Neural cell (in vitro differentiated cells): ENCODE data around the gene MYO9A. TPM values are rescaled to one million over a fixed set of nuclear protein-coding genes. Genes with fewer than 3 reads are reported as not detected.

ENCODE experiments used
- H2AFZ ChIP-seq: fragments of 200-600, 300-800 bp; sonication (generic), shearing (Covaris generic); 2 replicates; pipeline ENCODE4 v1.6.0; 2014; ENCODE audit warnings: low read depth, mild to moderate bottlenecking, antibody characterized with exemption, low read length, moderate library complexity
- H3F3A ChIP-seq: fragments of 200-600 bp; shearing (Covaris generic); 2 replicates; pipeline ENCODE4 v1.6.1; 2016; ENCODE audit warnings: mild to moderate bottlenecking, moderate library complexity, mixed read lengths, antibody characterized with exemption, low read length; ENCODE audit not compliant: insufficient read depth, poor library complexity, severe bottlenecking
- H3K27ac ChIP-seq: fragments of 200-600, 300-800 bp; sonication (generic), shearing (Covaris generic); 2 replicates; pipeline ENCODE4 v1.5.1; 2014; ENCODE audit warnings: mild to moderate bottlenecking, low read length, moderate library complexity
- H3K27me3 ChIP-seq: fragments of 300-800, 200-600 bp; sonication (generic), shearing (Covaris generic); 2 replicates; pipeline ENCODE4 v1.6.0; 2014; ENCODE audit warnings: mild to moderate bottlenecking, low read depth, low read length, moderate library complexity; ENCODE audit not compliant: insufficient read depth
- H3K36me3 ChIP-seq: fragments of 300-800, 200-600 bp; sonication (generic), shearing (Covaris generic); 2 replicates; pipeline ENCODE4 v1.5.1; 2014; ENCODE audit warnings: mild to moderate bottlenecking, antibody characterized with exemption, low read length, moderate library complexity; ENCODE audit not compliant: insufficient read depth
- H3K4me2 ChIP-seq: fragments of 300-800, 200-600 bp; sonication (generic), shearing (Covaris generic); 2 replicates; pipeline ENCODE4 v1.6.0; 2014; ENCODE audit warnings: mild to moderate bottlenecking, low read length
- H3K4me3 ChIP-seq: fragments of 300-800, 200-600 bp; sonication (generic), shearing (Covaris generic); 2 replicates; pipeline ENCODE4 v1.5.1; 2014; ENCODE audit warnings: mild to moderate bottlenecking, low read length, moderate library complexity
- H3K79me2 ChIP-seq: fragments of 200-600 bp; shearing (Covaris generic); replicated peaks from 2 replicates; pipeline ENCODE4 v1.6.0; 2014; ENCODE audit warnings: mild to moderate bottlenecking, low read length, moderate library complexity; ENCODE audit not compliant: insufficient read depth
- H3K9ac ChIP-seq: fragments of 300-800, 200-600 bp; sonication (generic), shearing (Covaris generic); 2 replicates; pipeline ENCODE4 v1.6.1; 2016; ENCODE audit warnings: mild to moderate bottlenecking, low read length, mixed read lengths
- H3K9me2 ChIP-seq: fragments of 200-600 bp; shearing (Covaris generic); 2 replicates; pipeline ENCODE4 v1.6.1; 2016; ENCODE audit warnings: mild to moderate bottlenecking, low read length, mixed read lengths; ENCODE audit not compliant: insufficient read depth
- H3K9me3 ChIP-seq: fragments of 200-600, 300-800 bp; sonication (generic), shearing (Covaris generic); 2 replicates; pipeline ENCODE4 v1.6.1; 2016; ENCODE audit warnings: mild to moderate bottlenecking, mixed run types, low read length, moderate library complexity, mixed read lengths
- H4K20me1 ChIP-seq: fragments of 200-600 bp; shearing (Covaris generic); 2 replicates; pipeline ENCODE4 v1.6.1; 2016; ENCODE audit warnings: mild to moderate bottlenecking, mixed run types; ENCODE audit not compliant: insufficient read depth
- EP300 ChIP-seq: fragments of 450-650 bp; conservative IDR thresholded peaks from 2 replicates; pipeline ENCODE4 v1.6.1; 2014; ENCODE audit warnings: antibody characterized with exemption, mild to moderate bottlenecking, moderate library complexity; ENCODE audit not compliant: poor library complexity, severe bottlenecking
- EZH2 ChIP-seq: fragments of 200-600, 300-800 bp; shearing (Covaris generic), sonication (generic); IDR thresholded peaks from 2 replicates; pipeline ENCODE4 v1.6.1; 2014; ENCODE audit warnings: antibody characterized with exemption, low read length, borderline replicate concordance, mild to moderate bottlenecking; ENCODE audit not compliant: insufficient read depth, poor library complexity, severe bottlenecking
- MXI1 ChIP-seq: fragments of 450-650 bp; conservative IDR thresholded peaks from 2 replicates; pipeline ENCODE4 v1.6.1; 2014; ENCODE audit warnings: antibody characterized with exemption, mild to moderate bottlenecking; ENCODE audit not compliant: poor library complexity, severe bottlenecking
- POLR2AphosphoS5 ChIP-seq: IDR thresholded peaks from 2 replicates; pipeline ENCODE4 v1.6.1; 2012
- RAD21 ChIP-seq: fragments of 450-650 bp; conservative IDR thresholded peaks from 2 replicates; pipeline ENCODE4 v1.6.1; 2014; ENCODE audit warnings: antibody characterized with exemption, mild to moderate bottlenecking, moderate library complexity
- SMC3 ChIP-seq: fragments of 450-650 bp; conservative IDR thresholded peaks from 2 replicates; pipeline ENCODE4 v1.6.1; 2014; ENCODE audit warnings: antibody characterized with exemption, mild to moderate bottlenecking, moderate library complexity; ENCODE audit not compliant: poor library complexity
- TAF1 ChIP-seq: IDR thresholded peaks from 2 replicates; pipeline ENCODE4 v1.6.1; 2012; ENCODE audit warnings: low read depth
- polyA plus RNA-seq: library from polyadenylated mRNA; depleted of rRNA; stranded (reverse); fragments of >200 nt; gene quantifications from 2 replicates; pipeline ENCODE4 v1.2.3, GENCODE V29; 2014
- TF ChIP-seq, protein P1 (sequence below): fragments of 450-650 bp; IDR thresholded peaks from 2 replicates; pipeline ENCODE4 v1.5.1; 2014; ENCODE audit warnings: antibody characterized with exemption, mild to moderate bottlenecking, moderate library complexity; ENCODE audit not compliant: poor library complexity, severe bottlenecking
- TF ChIP-seq, protein P2 (sequence below): IDR thresholded peaks from 2 replicates; pipeline ENCODE4 v1.6.1; 2012; ENCODE audit warnings: borderline replicate concordance

MYO9A gene
- polyA plus RNA-seq, 1 donor from 2014 or later = 22.7 TPM

GRCh38 chr15:71821547-71822129 lies 296.3 kb downstream of the MYO9A start:
- TF ChIP-seq RAD21 (no peak), EZH2 (no peak), POLR2AphosphoS5 (no peak), TAF1 (no peak), EP300 (no peak), SMC3 (no peak), MXI1 (no peak)

DNA sequence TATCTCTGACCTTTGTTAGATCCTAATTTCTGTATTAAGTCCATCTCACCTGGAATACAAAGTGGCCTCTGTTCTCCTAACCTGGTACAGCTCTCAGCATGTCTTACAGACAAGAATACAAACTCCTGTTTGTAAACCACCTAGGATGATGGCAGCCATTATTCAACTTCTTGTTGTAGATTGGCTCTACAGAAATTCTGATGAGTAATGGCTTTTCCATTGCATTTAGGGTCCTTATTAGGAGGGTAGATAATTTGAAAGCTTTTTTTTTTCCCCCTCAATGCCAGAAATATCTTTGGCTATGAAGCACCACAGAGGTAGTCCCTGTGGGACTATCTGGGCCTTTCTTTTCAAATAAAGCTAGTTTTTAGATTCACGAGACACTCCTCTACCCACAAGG lies 297.8 kb downstream of the MYO9A start:
- H3K36me3 ChIP-seq = peaks cover 12% of the 10 kb centered on the region
- no peaks in the 10 kb centered on the region for H4K20me1 ChIP-seq
- H3F3A ChIP-seq = no peaks in the 10 kb centered on the region
- no peak overlapping the region for H3K9ac ChIP-seq
- TF ChIP-seq, protein P1, sequence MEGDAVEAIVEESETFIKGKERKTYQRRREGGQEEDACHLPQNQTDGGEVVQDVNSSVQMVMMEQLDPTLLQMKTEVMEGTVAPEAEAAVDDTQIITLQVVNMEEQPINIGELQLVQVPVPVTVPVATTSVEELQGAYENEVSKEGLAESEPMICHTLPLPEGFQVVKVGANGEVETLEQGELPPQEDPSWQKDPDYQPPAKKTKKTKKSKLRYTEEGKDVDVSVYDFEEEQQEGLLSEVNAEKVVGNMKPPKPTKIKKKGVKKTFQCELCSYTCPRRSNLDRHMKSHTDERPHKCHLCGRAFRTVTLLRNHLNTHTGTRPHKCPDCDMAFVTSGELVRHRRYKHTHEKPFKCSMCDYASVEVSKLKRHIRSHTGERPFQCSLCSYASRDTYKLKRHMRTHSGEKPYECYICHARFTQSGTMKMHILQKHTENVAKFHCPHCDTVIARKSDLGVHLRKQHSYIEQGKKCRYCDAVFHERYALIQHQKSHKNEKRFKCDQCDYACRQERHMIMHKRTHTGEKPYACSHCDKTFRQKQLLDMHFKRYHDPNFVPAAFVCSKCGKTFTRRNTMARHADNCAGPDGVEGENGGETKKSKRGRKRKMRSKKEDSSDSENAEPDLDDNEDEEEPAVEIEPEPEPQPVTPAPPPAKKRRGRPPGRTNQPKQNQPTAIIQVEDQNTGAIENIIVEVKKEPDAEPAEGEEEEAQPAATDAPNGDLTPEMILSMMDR = no peak
- TF ChIP-seq MXI1 = no peak
- no peak for TF ChIP-seq EP300
- TF ChIP-seq, protein P2, sequence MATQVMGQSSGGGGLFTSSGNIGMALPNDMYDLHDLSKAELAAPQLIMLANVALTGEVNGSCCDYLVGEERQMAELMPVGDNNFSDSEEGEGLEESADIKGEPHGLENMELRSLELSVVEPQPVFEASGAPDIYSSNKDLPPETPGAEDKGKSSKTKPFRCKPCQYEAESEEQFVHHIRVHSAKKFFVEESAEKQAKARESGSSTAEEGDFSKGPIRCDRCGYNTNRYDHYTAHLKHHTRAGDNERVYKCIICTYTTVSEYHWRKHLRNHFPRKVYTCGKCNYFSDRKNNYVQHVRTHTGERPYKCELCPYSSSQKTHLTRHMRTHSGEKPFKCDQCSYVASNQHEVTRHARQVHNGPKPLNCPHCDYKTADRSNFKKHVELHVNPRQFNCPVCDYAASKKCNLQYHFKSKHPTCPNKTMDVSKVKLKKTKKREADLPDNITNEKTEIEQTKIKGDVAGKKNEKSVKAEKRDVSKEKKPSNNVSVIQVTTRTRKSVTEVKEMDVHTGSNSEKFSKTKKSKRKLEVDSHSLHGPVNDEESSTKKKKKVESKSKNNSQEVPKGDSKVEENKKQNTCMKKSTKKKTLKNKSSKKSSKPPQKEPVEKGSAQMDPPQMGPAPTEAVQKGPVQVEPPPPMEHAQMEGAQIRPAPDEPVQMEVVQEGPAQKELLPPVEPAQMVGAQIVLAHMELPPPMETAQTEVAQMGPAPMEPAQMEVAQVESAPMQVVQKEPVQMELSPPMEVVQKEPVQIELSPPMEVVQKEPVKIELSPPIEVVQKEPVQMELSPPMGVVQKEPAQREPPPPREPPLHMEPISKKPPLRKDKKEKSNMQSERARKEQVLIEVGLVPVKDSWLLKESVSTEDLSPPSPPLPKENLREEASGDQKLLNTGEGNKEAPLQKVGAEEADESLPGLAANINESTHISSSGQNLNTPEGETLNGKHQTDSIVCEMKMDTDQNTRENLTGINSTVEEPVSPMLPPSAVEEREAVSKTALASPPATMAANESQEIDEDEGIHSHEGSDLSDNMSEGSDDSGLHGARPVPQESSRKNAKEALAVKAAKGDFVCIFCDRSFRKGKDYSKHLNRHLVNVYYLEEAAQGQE = no peak
- no peak for TF ChIP-seq SMC3
- no peak for TF ChIP-seq POLR2AphosphoS5
- no peak for TF ChIP-seq TAF1
- no peak for TF ChIP-seq EZH2
- no peak for TF ChIP-seq RAD21
- H2AFZ ChIP-seq = no peak overlapping the region
- H3K27ac ChIP-seq = no peak overlapping the region
- H3K4me3 ChIP-seq = no peak overlapping the region
- H3K4me2 ChIP-seq = no peak overlapping the region
- H3K27me3 ChIP-seq = no peaks in the 10 kb centered on the region
- no peaks in the 10 kb centered on the region for H3K9me2 ChIP-seq
- peaks cover 3% of the 10 kb centered on the region for H3K9me3 ChIP-seq
- H3K79me2 ChIP-seq = no peaks in the 10 kb centered on the region

More at GRCh38 chr15:71821547-71822129, 296.3 kb downstream of the MYO9A start:
- Histone ChIP-seq H3K9me2 (no peaks in the 10 kb centered on the region), H3K27me3 (no peaks in the 10 kb centered on the region), H2AFZ (no peak overlapping the region), H3K79me2 (no peaks in the 10 kb centered on the region), H3K4me3 (no peak overlapping the region), H4K20me1 (no peaks in the 10 kb centered on the region), H3K27ac (no peak overlapping the region), H3K36me3 (peaks cover 18% of the 10 kb centered on the region), H3K4me2 (no peak overlapping the region), H3K9me3 (peaks cover 3% of the 10 kb centered on the region), H3F3A (no peaks in the 10 kb centered on the region), H3K9ac (no peak overlapping the region)
